Esophagus (tissue), 2 donors: Measurements from ENCODE around the gene IGF2BP2. TPM values are rescaled to one million over a fixed set of nuclear protein-coding genes. Genes with fewer than 3 reads are reported as not detected.
"Not testable (repeated sequence)": the region's sequence is repeated elsewhere in the genome, so short reads cannot be mapped to it uniquely, and the experiment has no call there.

Experiments used
- H3K27ac ChIP-seq, 2 donors: one replicate each; pipeline ENCODE4 v1.5.1; 2013; ENCODE audit warnings: low read depth in 2 of 2, mild to moderate bottlenecking in 2 of 2, inconsistent platforms in 1 of 2, low read length in 1 of 2, moderate library complexity in 1 of 2
- H3K27me3 ChIP-seq, 2 donors: one replicate each; pipeline ENCODE4 v1.6.1; 2013; ENCODE audit warnings: low read length in 2 of 2, control low read depth in 1 of 2, mild to moderate bottlenecking in 1 of 2; ENCODE audit not compliant: insufficient read depth in 2 of 2, control insufficient read depth in 1 of 2
- H3K36me3 ChIP-seq, 2 donors: one replicate each; pipeline ENCODE4 v1.6.1; 2013; ENCODE audit warnings: low read length in 1 of 2; ENCODE audit not compliant: control insufficient read depth in 2 of 2, insufficient read depth in 2 of 2
- H3K4me1 ChIP-seq, 2 donors: one replicate each; pipeline ENCODE4 v1.6.1; 2013; ENCODE audit warnings: low read length in 1 of 2; ENCODE audit not compliant: control insufficient read depth in 2 of 2, insufficient read depth in 2 of 2
- H3K4me3 ChIP-seq, 2 donors: one replicate each; pipeline ENCODE4 v1.5.1; 2013; ENCODE audit warnings: low read length in 2 of 2, mild to moderate bottlenecking in 2 of 2, low read depth in 1 of 2, moderate library complexity in 1 of 2
- H3K9me3 ChIP-seq, 2 donors: one replicate each; pipeline ENCODE4 v1.6.1; 2013; ENCODE audit warnings: mild to moderate bottlenecking in 2 of 2, low read depth in 1 of 2, low read length in 1 of 2, moderate library complexity in 1 of 2; ENCODE audit not compliant: control insufficient read depth in 2 of 2, insufficient read depth in 1 of 2
- WGBS, 2 donors: extraction: QIAGEN DNeasy Blood & Tissue Kit; methylation state at CpG; one replicate each; pipeline ENCODE4 v1.1.7; 2013; 5-methylcytosine and 5-hydroxymethylcytosine counted together
- polyA plus RNA-seq, 2 donors: library from polyadenylated mRNA; stranded (reverse); fragments of 200-250 nt; gene quantifications; one replicate each; pipeline ENCODE4 v1.2.3, GENCODE V29; 2013
- donor health status: healthy with polysubstance abuse.
- donor health status: Bipolar disorder and iron deficiency.

Gene IGF2BP2
- polyA plus RNA-seq, 2 donors, result 0.62 to 0.86 TPM

DNA sequence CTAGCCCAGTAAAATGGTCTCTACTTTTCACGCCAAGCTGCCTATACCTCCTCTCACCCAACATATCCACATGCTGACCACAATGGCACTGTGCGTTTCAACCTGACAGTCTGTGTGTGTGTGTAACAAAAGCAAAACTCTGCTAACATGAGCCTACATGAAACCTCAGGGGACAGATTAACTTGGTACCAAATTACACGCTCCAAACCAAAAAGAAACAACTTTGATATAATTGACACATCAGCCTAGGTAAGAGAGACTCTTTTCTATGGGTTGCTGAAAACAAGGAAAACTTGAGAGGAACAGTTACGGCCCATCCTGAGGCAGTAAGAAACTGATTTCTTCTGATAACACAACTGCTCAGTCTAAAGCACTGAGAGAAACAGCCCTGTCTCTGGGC, 31.5 kb downstream of the IGF2BP2 start:
- 87 to 94% methylated on average over 4 of the region's 4 CpGs for WGBS, 2 donors
- H3K27ac ChIP-seq, result no peak overlapping the region
- no peaks in the 10 kb centered on the region for H3K4me1 ChIP-seq
- H3K4me3 ChIP-seq, result no peak overlapping the region
- no peaks in the 10 kb centered on the region for H3K9me3 ChIP-seq
- H3K27me3 ChIP-seq, result peaks cover 0 to 3% of the 10 kb centered on the region in 2 donors
- H3K36me3 ChIP-seq, result no peaks in the 10 kb centered on the region

DNA sequence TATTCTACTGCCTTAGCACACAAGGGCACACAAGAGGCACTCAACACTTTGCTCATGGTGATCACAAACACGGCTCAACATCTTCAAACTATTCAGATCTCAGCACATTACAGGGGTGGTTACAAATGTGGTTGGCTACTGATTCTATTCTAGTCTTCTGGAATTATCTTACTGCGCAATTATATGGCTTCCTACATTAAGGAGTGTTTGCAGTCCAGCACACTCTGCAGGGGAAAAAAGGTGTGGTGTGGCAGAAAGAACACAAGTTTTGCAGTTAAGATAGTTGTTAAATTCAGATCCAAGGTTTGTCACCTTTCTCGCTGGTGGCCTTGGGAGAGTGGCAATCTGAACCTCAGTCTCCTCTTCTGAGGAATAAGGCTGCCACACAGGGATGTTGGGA, 31.9 kb downstream of the IGF2BP2 start:
- Histone ChIP-seq H3K27me3 (peaks cover 0 to 3% of the 10 kb centered on the region in 2 donors), H3K4me1 (no peaks in the 10 kb centered on the region), H3K36me3 (no peaks in the 10 kb centered on the region), H3K9me3 (no peaks in the 10 kb centered on the region), H3K4me3 (no peak overlapping the region), H3K27ac (no peak overlapping the region)
- WGBS, 2 donors, result 93 to 95% methylated on average over 3 of the region's 3 CpGs

DNA sequence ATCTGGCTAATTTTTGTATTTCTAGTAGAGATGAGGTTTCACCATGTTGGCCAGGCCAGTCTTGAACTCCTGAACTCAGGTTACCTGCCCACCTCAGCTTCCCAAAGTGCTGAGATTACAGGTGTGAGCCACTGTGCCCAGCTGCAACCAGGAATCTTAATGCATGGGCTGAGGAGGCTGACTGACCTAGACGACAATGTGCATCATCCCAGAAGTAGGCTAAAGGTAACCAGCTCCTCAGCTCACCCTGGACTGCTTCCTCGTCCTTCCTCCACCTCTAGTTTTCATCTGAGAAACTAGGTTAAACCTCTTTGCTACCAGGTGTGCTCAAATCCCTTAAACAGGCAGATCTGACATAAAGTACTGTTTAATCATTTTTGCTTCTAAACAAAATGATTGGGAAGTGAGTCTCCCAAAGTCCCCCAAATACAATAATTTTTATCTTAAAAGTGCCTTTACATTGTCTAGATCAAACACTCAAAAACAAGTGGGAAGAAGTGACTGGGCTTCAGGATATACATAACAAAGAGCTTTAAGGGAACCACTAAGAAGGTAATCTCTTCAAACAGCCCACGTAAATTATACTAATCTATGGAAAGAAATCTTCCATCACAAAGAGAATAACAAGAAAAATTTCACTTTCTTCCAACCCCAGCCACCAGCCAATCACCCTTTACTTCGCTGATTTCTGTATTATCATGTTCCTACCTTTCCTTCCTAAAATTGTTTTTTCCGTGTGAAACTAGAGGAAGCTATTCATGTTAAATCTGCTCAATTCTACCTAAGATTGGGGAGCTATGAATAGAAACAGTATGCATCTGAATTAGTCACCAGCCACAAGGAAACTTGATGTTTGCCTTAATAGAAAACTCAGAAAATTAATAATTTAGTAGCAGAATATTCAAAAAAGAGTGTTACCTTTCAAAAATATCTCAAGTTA, 34.7 kb downstream of the IGF2BP2 start:
- Histone ChIP-seq H3K4me3 (no peak overlapping the region), H3K36me3 (no peaks in the 10 kb centered on the region), H3K9me3 (no peaks in the 10 kb centered on the region), H3K4me1 (no peaks in the 10 kb centered on the region), H3K27me3 (peaks cover 0 to 3% of the 10 kb centered on the region in 2 donors), H3K27ac (no peak overlapping the region)
- WGBS, 2 donors, result 70 to 72% methylated on average over 5 of the region's 5 CpGs

DNA sequence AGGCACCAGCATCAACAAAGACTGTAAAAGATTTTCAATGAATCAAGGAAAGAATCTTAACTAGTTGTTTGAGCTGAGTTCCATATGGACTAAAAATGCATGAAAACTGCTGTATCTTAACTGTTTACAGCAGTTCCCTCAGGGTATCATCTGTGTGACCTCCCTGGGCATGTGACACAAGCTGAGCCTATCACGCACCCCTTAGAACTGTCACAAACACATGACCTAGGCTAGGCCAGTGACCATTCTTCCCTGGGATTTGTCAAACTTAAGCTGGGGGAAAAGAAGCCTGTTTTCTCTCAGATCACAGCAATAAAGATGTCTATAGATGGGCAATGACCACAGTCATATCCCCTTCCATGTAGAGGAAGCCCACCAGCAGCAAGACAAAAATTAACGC, 35.7 kb downstream of the IGF2BP2 start:
- Histone ChIP-seq H3K27ac (no peak overlapping the region), H3K27me3 (peaks cover 0 to 3% of the 10 kb centered on the region in 2 donors), H3K9me3 (no peaks in the 10 kb centered on the region), H3K36me3 (no peaks in the 10 kb centered on the region), H3K4me1 (no peaks in the 10 kb centered on the region), H3K4me3 (no peak overlapping the region)
- WGBS, 2 donors, result 97 to 98% methylated on average over 2 of the region's 2 CpGs

DNA sequence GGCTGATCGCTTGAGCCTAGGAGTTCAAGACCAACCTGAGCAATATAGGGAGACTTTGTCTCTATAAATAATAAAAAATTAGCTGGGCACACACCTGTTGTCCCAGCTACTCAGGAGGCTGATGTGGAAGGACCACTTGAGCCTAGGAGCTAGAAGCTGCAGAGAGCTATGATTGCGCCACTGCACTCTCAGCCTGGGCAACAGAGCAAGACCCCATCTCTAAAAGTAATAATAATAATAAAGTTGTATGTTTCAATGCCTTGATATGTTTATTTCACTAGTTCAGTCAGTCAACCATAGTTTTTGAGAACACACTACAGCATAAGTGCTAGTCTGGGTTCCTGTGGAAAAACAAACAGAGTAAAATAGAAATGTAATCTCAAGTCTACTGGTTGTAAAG, 36.5 kb downstream of the IGF2BP2 start:
- WGBS, 2 donors, result 95% methylated on average over 2 of the region's 2 CpGs
- peaks cover 0 to 2% of the 10 kb centered on the region in 2 donors for H3K27me3 ChIP-seq

DNA sequence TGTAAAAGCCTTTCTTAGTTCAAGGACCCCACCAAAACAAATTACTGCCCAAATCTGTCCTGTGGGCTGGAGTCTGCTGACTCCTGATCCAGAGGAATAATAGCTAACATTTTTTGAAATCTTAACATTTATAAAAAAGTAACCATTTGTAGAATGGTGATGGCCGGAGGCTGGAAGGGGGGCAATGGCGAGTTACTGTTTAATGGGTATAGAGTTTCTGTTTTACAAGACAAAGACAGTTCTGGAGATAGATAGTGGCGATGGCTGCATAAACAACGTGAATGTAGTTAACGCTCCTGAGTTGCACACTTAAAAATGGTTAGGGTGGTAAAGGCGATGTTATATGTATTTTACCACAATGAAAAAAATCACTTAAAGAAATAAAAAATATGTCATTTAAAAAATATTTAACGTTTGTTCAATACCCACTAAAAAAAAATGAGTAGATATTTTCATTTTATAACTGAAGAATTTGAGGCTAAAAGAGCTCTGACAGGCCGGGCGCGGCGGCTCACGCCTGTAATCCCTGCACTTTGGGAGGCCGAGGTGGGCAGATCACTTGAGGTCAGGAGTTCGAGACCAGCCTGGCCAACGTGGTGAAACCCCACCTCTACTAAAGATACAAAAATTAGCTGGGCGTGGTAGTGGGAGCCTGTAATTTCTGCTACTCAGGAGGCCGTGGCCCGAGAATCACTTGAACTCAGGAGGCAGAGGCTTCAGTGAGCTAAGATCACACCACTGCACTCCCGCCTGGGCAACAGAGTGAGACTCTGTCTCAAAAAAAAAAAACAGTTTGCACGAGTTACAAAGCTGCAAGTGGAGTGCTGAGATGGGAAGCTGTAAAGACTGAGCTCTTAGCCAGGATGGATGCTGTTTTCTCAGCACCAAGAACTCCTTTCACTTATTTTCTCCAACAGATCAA, 37.6 kb downstream of the IGF2BP2 start:
- no peak overlapping the region for H3K4me3 ChIP-seq
- H3K27me3 ChIP-seq, result no peaks in the 10 kb centered on the region
- no peak overlapping the region for H3K27ac ChIP-seq
- WGBS, 2 donors, result 84% methylated on average over 20 of the region's 20 CpGs
- no peaks in the 10 kb centered on the region for H3K4me1 ChIP-seq
- no peaks in the 10 kb centered on the region for H3K9me3 ChIP-seq
- no peaks in the 10 kb centered on the region for H3K36me3 ChIP-seq

More for the DNA sequence above, 36.5 kb downstream of the IGF2BP2 start:
- no peak overlapping the region for H3K27ac ChIP-seq
- H3K4me3 ChIP-seq, result no peak overlapping the region
- H3K36me3 ChIP-seq, result no peaks in the 10 kb centered on the region
- no peaks in the 10 kb centered on the region for H3K4me1 ChIP-seq
- H3K9me3 ChIP-seq, result no peaks in the 10 kb centered on the region

DNA sequence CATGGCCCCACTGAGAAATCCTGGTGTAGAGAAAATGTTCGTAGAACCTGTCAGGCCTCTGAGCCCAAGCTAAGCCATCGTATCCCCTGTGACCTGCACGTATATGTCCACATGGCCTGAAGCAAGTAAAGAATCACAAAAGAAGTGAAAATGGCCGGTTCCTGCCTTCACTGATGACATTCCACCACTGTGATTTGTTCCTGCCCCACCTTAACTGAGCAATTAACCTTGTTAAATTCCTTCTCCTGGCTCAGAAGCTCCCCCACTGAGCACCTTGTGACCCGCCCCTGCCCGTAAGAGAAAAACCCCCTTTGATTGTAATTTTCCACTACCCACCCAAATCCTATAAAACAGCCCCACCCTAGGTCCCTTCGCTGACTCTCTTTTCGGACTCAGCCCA, 38.6 kb downstream of the IGF2BP2 start:
- not testable (repeated sequence) for H3K27ac ChIP-seq, H3K9me3 ChIP-seq, H3K4me1 ChIP-seq, H3K27me3 ChIP-seq, H3K4me3 ChIP-seq, H3K36me3 ChIP-seq
- 80 to 82% methylated on average over 8 of the region's 8 CpGs for WGBS, 2 donors

DNA sequence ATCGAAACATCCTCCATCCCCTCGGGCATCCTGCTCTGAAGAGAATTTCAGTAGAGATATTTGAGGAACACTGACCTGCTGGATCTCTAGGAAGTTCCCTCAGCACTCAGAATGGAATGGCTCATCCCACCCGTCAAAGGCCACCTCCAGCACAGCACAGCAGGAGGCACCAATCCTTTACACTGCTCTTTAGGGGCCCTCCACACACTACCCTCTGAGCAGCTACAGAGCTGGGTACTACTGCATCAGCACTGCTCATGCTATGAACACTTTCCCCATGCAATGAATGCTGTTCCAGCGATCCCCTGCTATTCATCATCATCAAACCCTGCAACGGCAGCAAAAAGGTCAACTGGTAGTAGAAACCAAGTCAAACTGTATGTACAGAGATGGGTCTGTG, 40.5 kb downstream of the IGF2BP2 start:
- Histone ChIP-seq H3K27ac (no peak overlapping the region), H3K4me1 (no peaks in the 10 kb centered on the region), H3K4me3 (no peak overlapping the region), H3K27me3 (no peaks in the 10 kb centered on the region), H3K9me3 (no peaks in the 10 kb centered on the region), H3K36me3 (no peaks in the 10 kb centered on the region)
- 80 to 89% methylated on average over 5 of the region's 5 CpGs for WGBS, 2 donors

DNA sequence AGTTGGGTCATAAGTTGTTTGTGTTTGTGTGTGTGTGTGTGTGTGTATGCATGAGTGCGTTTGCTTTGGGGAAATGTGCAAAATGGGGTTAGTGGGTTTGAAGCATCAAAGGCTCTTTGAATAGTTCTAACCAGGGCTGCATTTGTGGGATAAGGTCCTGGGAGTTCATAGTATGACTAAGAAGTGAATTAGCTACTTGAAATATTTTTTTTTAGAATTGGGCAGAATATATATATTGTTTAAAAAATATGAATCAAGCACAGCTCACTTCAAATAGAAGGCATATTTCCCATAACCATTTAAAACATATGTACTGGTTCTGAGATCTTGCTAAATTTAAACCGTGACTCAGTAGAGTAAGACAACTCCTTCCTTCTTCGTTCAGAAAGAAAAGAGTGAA, 43.1 kb downstream of the IGF2BP2 start:
- WGBS, 2 donors, result 71 to 76% methylated on average over 3 of the region's 3 CpGs
- Histone ChIP-seq H3K27ac (no peak overlapping the region), H3K36me3 (no peaks in the 10 kb centered on the region), H3K4me1 (no peaks in the 10 kb centered on the region), H3K9me3 (no peaks in the 10 kb centered on the region), H3K27me3 (no peaks in the 10 kb centered on the region), H3K4me3 (no peak overlapping the region)
